ENCODE data around the gene RAB36.

- no peak for TF ChIP-seq POLR2A (IDR thresholded peaks at IDR 0.05)
- TF ChIP-seq, protein P1, sequence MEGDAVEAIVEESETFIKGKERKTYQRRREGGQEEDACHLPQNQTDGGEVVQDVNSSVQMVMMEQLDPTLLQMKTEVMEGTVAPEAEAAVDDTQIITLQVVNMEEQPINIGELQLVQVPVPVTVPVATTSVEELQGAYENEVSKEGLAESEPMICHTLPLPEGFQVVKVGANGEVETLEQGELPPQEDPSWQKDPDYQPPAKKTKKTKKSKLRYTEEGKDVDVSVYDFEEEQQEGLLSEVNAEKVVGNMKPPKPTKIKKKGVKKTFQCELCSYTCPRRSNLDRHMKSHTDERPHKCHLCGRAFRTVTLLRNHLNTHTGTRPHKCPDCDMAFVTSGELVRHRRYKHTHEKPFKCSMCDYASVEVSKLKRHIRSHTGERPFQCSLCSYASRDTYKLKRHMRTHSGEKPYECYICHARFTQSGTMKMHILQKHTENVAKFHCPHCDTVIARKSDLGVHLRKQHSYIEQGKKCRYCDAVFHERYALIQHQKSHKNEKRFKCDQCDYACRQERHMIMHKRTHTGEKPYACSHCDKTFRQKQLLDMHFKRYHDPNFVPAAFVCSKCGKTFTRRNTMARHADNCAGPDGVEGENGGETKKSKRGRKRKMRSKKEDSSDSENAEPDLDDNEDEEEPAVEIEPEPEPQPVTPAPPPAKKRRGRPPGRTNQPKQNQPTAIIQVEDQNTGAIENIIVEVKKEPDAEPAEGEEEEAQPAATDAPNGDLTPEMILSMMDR (IDR thresholded peaks at IDR 0.05): no peak
These were observed 23.2 kb downstream of the RAB36 start for GRCh38 chr22:23168391-23169042.

All from lower leg skin (tissue), 3 donors.